HEK293 (cell line): ENCODE results near the gene CD2.

Source experiments
- CTCF ChIA-PET: fragments of 350-600 bp; formaldehyde crosslinking; extraction: SDS; loops from one replicate; lab custom pipeline; 2021; ENCODE audit warnings: antibody characterized with exemption; lab: Yijun Ruan, JAX
- POLR2A ChIA-PET: fragments of 300-600 bp; formaldehyde crosslinking; extraction: SDS; loops from one replicate; lab custom pipeline; 2020; ENCODE audit warnings: antibody characterized with exemption, inconsistent platforms; lab: Yijun Ruan, JAX
- H3K27ac ChIP-seq: fragments of 200-500 bp; sonication (Bioruptor generic); 2 replicates; pipeline ENCODE4 v1.5.1; 2014; ENCODE audit warnings: low read depth, low read length, control low read depth, inconsistent platforms; ENCODE audit errors: extremely low read depth
- H3K36me3 ChIP-seq, 2 experiments: fragments of 200-500 bp in 1 of 2; sonication (Bioruptor generic) in 1 of 2; 1 replicate in 1 of 2; 2 replicates in 1 of 2; pipeline ENCODE4 v1.5.1; 2014 to 2017; ENCODE audit warnings: inconsistent platforms in 2 of 2, low read length in 2 of 2; ENCODE audit not compliant: control insufficient read depth in 2 of 2, insufficient read depth in 1 of 2
- H3K4me1 ChIP-seq: fragments of 200-500 bp; sonication (Bioruptor generic); 2 replicates; pipeline ENCODE4 v1.5.1; 2014; ENCODE audit warnings: mild to moderate bottlenecking, low read length, inconsistent platforms; ENCODE audit not compliant: control insufficient read depth, insufficient read depth
- H3K4me3 ChIP-seq: 2 replicates; pipeline ENCODE4 v1.5.1; 2011; ENCODE audit warnings: low read depth, mild to moderate bottlenecking, control low read depth, low read length, moderate library complexity
- H3K9me3 ChIP-seq: fragments of 200-500 bp; sonication (Bioruptor generic); 2 replicates; pipeline ENCODE4 v1.5.1; 2014; ENCODE audit warnings: low read depth, low read length, inconsistent platforms; ENCODE audit not compliant: control insufficient read depth, insufficient read depth
- ATF2 ChIP-seq: fragments of 450-650 bp; formaldehyde crosslinking; IDR thresholded peaks from 2 replicates; pipeline ENCODE4 v1.5.1; 2016; ENCODE audit warnings: missing biosample characterization, missing genetic modification characterization, low read depth
- HOXD13 ChIP-seq: sonication (generic); formaldehyde crosslinking; IDR thresholded peaks from 2 replicates; pipeline ENCODE4 v1.8.0; 2022; ENCODE audit warnings: missing genetic modification reagents, borderline replicate concordance
- INSM2 ChIP-seq: fragments of 450-650 bp; formaldehyde crosslinking; IDR thresholded peaks from 2 replicates; pipeline ENCODE4 v1.5.1; 2016; ENCODE audit warnings: missing biosample characterization, missing genetic modification characterization
- KLF8 ChIP-seq: fragments of 450-650 bp; formaldehyde crosslinking; IDR thresholded peaks from 2 replicates; pipeline ENCODE4 v1.5.1; 2016; ENCODE audit warnings: missing biosample characterization, missing genetic modification characterization
- PRDM6 ChIP-seq: fragments of 450-650 bp; formaldehyde crosslinking; IDR thresholded peaks from 2 replicates; pipeline ENCODE4 v1.5.1; 2017; ENCODE audit warnings: missing biosample characterization, missing genetic modification characterization
- ZBTB48 ChIP-seq: fragments of 450-650 bp; formaldehyde crosslinking; IDR thresholded peaks from 2 replicates; pipeline ENCODE4 v1.5.1; 2016; ENCODE audit warnings: missing biosample characterization, missing genetic modification characterization
- ZFP3 ChIP-seq: fragments of 450-650 bp; formaldehyde crosslinking; IDR thresholded peaks from 2 replicates; pipeline ENCODE4 v1.5.1; 2016; ENCODE audit warnings: low read depth, missing biosample characterization, missing genetic modification characterization
- ZNF155 ChIP-seq: fragments of 450-650 bp; formaldehyde crosslinking; IDR thresholded peaks from 2 replicates; pipeline ENCODE4 v1.5.1; 2016; ENCODE audit warnings: missing biosample characterization, missing genetic modification characterization
- ZNF692 ChIP-seq: fragments of 450-650 bp; formaldehyde crosslinking; IDR thresholded peaks from 2 replicates; pipeline ENCODE4 v1.5.1; 2016; ENCODE audit warnings: missing biosample characterization, missing genetic modification characterization
- ZNF776 ChIP-seq: fragments of 450-650 bp; formaldehyde crosslinking; IDR thresholded peaks from 2 replicates; pipeline ENCODE4 v1.5.0; 2017; ENCODE audit warnings: missing biosample characterization, missing genetic modification characterization, borderline replicate concordance
- ZNF843 ChIP-seq: fragments of 450-650 bp; formaldehyde crosslinking; IDR thresholded peaks from 2 replicates; pipeline ENCODE4 v1.5.1; 2016; ENCODE audit warnings: missing biosample characterization, missing genetic modification characterization
- TF ChIP-seq, protein P1 (sequence below): fragments of 450-650 bp; formaldehyde crosslinking; conservative IDR thresholded peaks from 2 replicates; pipeline ENCODE4 v1.5.1; 2016; ENCODE audit warnings: low read depth, missing biosample characterization, missing genetic modification characterization
- TF ChIP-seq, protein P2 (sequence below): fragments of 450-650 bp; formaldehyde crosslinking; IDR thresholded peaks from 2 replicates; pipeline ENCODE4 v1.5.1; 2017; ENCODE audit warnings: missing biosample characterization, missing genetic modification characterization

Gene CD2

DNA sequence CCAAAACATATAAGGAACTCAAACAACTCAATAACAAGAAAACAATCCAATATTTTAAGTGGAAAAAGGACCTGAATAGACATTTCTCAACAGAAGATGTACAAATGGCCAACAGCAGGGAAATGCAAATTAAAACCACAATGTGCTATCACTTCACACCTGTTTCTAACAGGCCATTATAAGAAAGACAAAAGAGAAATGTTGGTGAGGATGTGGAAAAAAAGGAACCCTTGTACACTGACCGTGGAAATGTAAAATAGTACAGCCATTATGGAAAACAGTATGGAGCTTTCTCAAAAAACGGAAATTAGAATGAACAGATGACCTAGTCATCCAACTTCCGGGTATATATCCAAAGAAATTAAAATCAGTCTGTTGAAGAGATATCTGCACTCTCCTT is 37.8 kb upstream of the CD2 start:
- ChIA-PET CTCF (interaction anchor here (0.6 to 1.9 kb wide), 3 partner anchors 12 to 340 kb away, joined by 3 to 5 read pairs (median 4); no protein-coding TSS in a partner anchor), POLR2A (no interaction called here)
- Histone ChIP-seq H3K27ac (no peak overlapping the region), H3K4me3 (no peak overlapping the region), H3K4me1 (no peaks in the 10 kb centered on the region), H3K36me3 (no peaks in the 10 kb centered on the region), H3K9me3 (no peaks in the 10 kb centered on the region)
- TF ChIP-seq KLF8 (tag by site-specific recombination) (no peak), HOXD13 (no peak), ATF2 (tag by site-specific recombination) (no peak), ZNF776 (tag by site-specific recombination) (no peak)

GRCh38 chr1:116717318-116717717 is 36.9 kb upstream of the CD2 start:
- no peaks in the 10 kb centered on the region for H3K36me3 ChIP-seq
- TF ChIP-seq ZBTB48 (no peak), ZFP3 (no peak)
- TF ChIP-seq, protein P1, sequence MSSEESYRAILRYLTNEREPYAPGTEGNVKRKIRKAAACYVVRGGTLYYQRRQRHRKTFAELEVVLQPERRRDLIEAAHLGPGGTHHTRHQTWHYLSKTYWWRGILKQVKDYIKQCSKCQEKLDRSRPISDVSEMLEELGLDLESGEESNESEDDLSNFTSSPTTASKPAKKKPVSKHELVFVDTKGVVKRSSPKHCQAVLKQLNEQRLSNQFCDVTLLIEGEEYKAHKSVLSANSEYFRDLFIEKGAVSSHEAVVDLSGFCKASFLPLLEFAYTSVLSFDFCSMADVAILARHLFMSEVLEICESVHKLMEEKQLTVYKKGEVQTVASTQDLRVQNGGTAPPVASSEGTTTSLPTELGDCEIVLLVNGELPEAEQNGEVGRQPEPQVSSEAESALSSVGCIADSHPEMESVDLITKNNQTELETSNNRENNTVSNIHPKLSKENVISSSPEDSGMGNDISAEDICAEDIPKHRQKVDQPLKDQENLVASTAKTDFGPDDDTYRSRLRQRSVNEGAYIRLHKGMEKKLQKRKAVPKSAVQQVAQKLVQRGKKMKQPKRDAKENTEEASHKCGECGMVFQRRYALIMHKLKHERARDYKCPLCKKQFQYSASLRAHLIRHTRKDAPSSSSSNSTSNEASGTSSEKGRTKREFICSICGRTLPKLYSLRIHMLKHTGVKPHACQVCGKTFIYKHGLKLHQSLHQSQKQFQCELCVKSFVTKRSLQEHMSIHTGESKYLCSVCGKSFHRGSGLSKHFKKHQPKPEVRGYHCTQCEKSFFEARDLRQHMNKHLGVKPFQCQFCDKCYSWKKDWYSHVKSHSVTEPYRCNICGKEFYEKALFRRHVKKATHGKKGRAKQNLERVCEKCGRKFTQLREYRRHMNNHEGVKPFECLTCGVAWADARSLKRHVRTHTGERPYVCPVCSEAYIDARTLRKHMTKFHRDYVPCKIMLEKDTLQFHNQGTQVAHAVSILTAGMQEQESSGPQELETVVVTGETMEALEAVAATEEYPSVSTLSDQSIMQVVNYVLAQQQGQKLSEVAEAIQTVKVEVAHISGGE = no peak
- TF ChIP-seq, all 188 proteins: peak for 0
- CTCF ChIA-PET = interaction anchor here (0.6 to 1.9 kb wide), 2 partner anchors 20 to 416 kb away, joined by 4 to 5 read pairs; no protein-coding TSS in a partner anchor
- no peak overlapping the region for H3K4me3 ChIP-seq
- no peaks in the 10 kb centered on the region for H3K4me1 ChIP-seq
- H3K9me3 ChIP-seq = no peaks in the 10 kb centered on the region
- POLR2A ChIA-PET = no interaction called here
- no peak overlapping the region for H3K27ac ChIP-seq

- ChIA-PET CTCF (no interaction called here), POLR2A (no interaction called here)
- Histone ChIP-seq H3K4me3 (no peak overlapping the region), H3K27ac (no peak overlapping the region), H3K9me3 (no peaks in the 10 kb centered on the region), H3K4me1 (no peaks in the 10 kb centered on the region), H3K36me3 (no peaks in the 10 kb centered on the region)
- TF ChIP-seq ZNF843 (tag by site-specific recombination) (no peak), ZNF692 (tag by site-specific recombination) (no peak), PRDM6 (tag by site-specific recombination) (no peak), ZNF155 (no peak), INSM2 (tag by site-specific recombination) (no peak)
- TF ChIP-seq, protein P2, sequence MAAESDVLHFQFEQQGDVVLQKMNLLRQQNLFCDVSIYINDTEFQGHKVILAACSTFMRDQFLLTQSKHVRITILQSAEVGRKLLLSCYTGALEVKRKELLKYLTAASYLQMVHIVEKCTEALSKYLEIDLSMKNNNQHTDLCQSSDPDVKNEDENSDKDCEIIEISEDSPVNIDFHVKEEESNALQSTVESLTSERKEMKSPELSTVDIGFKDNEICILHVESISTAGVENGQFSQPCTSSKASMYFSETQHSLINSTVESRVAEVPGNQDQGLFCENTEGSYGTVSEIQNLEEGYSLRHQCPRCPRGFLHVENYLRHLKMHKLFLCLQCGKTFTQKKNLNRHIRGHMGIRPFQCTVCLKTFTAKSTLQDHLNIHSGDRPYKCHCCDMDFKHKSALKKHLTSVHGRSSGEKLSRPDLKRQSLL (tag by site-specific recombination) = no peak
These were observed 33.7 kb upstream of the CD2 start for GRCh38 chr1:116720364-116721038.
